Mucosa of stomach (tissue), 1 donor: ENCODE measurements around the gene SF3A1.

Source experiments
- H3K27me3 ChIP-seq: one replicate; pipeline ENCODE4 v1.7.0; 2013; ENCODE audit warnings: mild to moderate bottlenecking, low read length; ENCODE audit not compliant: control insufficient read depth, insufficient read depth
- H3K36me3 ChIP-seq: one replicate; pipeline ENCODE4 v1.7.0; 2013; ENCODE audit warnings: low read length; ENCODE audit not compliant: control insufficient read depth, insufficient read depth
- H3K4me1 ChIP-seq: one replicate; pipeline ENCODE4 v1.7.0; 2013; ENCODE audit warnings: mild to moderate bottlenecking, low read length; ENCODE audit not compliant: control insufficient read depth, insufficient read depth
- H3K4me3 ChIP-seq: one replicate; pipeline ENCODE4 v1.7.0; 2013; ENCODE audit warnings: low read length
- H3K9ac ChIP-seq: one replicate; pipeline ENCODE4 v1.7.0; 2013; ENCODE audit warnings: mild to moderate bottlenecking, low read length, moderate library complexity
- H3K9me3 ChIP-seq: one replicate; pipeline ENCODE4 v1.7.0; 2013; ENCODE audit warnings: mild to moderate bottlenecking, low read length, moderate library complexity; ENCODE audit not compliant: control insufficient read depth
- donor health status: Pancreatic carcinoma.

Gene SF3A1

DNA sequence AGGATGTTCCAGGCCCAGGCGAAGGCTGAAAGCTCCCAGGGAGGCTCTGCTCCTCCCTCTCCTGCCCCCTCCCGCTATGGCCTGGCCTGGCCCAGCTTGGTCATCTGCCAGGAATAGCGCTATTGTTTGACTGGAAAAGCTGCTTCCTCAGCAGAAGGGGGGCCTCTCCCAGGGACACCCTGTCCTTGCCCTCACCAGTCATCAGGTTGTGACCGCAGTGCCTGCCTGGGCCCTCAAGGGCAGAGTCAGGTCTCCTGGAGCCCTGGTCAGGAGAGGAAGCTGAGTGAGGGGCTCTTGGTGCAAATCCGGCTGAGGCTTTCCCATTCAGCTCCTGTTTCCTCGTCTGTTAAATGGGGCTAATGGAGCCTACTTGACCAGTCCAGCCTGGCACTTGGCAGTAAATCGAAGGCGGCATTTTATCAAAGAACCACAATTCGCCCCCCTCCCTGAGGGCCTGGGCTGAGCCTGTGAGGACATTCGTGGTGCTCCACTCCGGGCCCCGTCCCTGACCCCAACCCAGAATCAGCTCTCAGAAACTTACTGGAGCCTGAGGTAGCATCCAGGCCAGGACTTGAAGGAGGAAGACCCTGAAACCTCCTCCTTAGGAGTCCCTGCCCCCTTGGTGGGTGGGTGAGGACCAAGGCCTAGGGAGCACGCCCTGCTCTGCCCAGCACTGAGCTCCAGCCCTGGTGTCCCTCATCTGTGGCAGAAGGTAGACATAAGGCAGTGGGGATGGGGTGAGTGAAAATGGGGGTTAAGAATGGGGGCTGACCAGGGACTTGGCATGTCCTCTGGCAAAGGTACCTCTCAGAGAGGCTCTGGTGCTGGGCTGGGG is 65.4 kb downstream of the SF3A1 start:
- Histone ChIP-seq H3K4me1 (peaks cover 34% of the 10 kb centered on the region), H3K36me3 (peaks cover 17% of the 10 kb centered on the region), H3K9me3 (no peaks in the 10 kb centered on the region), H3K9ac (peak overlapping the region; percentile 59), H3K27me3 (no peaks in the 10 kb centered on the region), H3K4me3 (no peak overlapping the region)

DNA sequence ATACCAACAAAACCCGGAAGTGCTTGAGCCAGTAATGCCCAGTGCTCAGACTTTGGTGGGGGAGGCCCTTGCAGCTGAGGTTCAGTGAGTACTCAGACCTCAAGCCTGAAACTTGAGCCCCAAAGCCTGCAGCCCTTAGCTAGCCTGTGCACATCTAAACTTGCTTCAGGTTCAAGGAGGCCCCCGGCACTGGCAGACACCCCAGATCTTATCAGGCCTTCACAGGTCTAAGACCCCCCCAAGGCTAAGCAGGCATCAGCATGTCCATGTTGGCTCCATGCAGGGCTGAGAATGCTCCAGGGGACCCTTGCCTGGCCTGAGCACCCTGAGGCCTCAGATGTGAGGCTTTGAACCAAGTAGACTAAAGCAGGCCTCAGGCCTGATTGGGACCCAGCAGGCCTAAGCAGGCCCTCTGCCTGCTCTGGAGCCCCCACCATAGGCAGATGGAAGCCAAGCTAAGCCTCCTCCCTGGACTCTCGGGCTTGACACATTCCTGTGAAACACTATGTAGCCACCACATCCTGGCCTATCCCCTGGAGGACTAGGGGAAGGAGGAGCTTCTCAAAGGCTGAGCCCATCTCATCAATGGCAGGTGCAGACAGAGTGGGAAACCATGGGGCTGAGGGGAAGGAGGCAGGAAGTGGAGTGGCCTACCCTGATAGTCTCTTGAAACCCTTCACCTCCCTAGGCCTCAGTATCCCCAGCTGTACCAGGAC is 66.2 kb downstream of the SF3A1 start:
- H3K4me3 ChIP-seq, result no peak overlapping the region
- no peaks in the 10 kb centered on the region for H3K27me3 ChIP-seq
- peaks cover 34% of the 10 kb centered on the region for H3K4me1 ChIP-seq
- peak overlapping the region; percentile 59 for H3K9ac ChIP-seq
- H3K9me3 ChIP-seq, result no peaks in the 10 kb centered on the region
- H3K36me3 ChIP-seq, result peaks cover 10% of the 10 kb centered on the region

DNA sequence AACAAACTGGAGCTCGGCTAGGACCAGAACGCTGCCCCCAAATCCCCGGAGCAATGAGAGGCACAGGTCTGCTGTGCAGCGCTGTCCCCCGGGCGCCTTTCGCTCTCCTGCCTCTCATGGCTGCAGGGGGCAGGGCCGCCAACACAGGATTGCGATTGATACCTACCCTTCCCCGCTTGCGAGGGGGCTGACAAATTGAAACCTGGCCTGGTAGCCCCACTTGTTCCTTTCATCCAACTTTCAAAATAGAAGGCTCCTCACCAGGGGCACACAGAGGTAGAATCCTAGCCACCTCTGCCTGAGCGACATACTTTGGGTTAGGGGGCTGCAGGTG is 66.7 kb downstream of the SF3A1 start:
- Histone ChIP-seq H3K9me3 (no peaks in the 10 kb centered on the region), H3K4me1 (peaks cover 34% of the 10 kb centered on the region), H3K4me3 (no peak overlapping the region), H3K27me3 (no peaks in the 10 kb centered on the region), H3K9ac (peak overlapping the region; percentile 59), H3K36me3 (peaks cover 10% of the 10 kb centered on the region)

DNA sequence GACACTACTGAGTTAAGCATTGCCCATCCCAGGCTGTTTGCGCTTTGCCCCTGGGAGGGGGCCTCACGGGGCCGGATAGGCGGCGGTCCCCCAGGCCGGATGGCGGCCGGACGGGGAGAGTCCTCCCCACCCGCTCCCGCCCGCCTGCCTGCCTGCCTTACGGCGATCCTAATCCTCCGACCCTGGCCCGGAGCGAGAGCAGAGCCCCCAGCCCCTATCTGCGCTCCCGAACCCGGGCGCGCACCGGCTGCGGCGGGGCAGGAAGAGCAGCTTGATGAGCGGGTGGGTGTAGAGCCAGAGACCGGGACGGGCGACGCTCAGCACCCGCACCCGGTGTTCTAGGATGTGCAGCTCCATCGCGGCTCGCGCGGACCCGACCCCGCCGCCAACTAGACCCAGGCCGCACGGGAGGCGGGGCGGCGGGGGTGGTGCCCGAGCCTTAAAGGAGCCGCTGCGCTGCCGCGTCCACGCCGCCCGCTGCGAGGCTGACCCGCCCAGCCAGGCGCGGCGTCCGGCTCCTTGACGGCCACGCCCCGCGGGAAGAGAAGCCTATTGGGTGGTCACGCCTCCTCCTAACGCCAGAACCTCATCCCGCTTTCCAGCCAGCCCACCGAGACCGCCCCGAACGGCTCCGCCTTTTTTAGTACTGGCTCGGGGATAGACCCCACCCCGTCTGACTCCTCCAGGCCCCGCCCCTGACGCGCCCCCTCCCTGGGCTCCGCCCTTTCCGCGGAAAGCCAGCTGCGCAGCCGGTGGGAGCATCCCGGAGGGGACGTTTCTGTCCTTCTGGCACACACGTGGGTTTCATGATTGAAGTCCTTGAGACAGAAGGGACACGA is 67.3 kb downstream of the SF3A1 start, which contains the start of gene CASTOR1:
Gene CASTOR1, minus strand, starts transcription at position 365 of the 839 bp plus-strand sequence. Its CDS starts 8 bp downstream, at position 357.
- H3K27me3 ChIP-seq, result no peaks in the 10 kb centered on the region
- H3K4me1 ChIP-seq, result peaks cover 34% of the 10 kb centered on the region
- H3K36me3 ChIP-seq, result peaks cover 10% of the 10 kb centered on the region

DNA sequence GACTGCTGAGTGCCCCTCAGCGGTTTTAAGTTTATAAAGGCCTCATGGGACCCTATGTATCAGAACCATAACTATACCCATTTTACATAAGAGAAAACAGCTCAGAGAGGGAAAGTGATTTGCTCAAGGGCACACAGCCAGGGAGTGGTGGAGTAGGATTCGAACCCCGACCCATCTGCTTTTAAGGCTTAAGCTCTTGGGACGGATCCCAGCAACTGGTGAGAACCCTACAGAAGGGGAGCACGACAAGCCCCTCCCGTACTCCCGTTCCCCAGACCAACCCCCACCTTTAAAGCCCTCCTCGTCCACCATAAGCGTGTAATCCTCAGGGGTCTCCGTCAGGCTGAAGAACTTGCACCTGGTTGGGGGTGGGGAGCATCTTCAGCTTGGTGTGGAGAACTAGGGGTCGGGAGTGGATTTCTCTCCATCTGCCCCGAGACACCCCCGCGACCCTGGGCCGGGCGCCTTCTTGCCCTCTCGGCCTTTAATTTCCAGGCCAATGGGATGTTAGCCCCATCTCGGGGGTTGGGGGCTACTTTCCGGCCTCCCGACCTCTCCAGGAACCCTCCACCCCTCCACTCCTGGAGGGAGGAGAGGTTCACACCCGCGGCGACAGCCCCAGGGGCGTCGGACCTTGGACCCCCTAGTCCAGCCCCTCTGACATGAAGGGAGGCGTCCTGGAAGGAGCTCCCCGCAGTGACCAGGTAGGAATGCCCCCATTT is 68.1 kb downstream of the SF3A1 start:
- H3K27me3 ChIP-seq, result no peaks in the 10 kb centered on the region
- no peaks in the 10 kb centered on the region for H3K9me3 ChIP-seq
- peak overlapping the region; percentile 69 for H3K9ac ChIP-seq
- peaks cover 34% of the 10 kb centered on the region for H3K4me1 ChIP-seq
- H3K36me3 ChIP-seq, result peaks cover 9% of the 10 kb centered on the region
- peak overlapping the region; percentile 43 for H3K4me3 ChIP-seq

More for the DNA sequence above, 67.3 kb downstream of the SF3A1 start, which contains the start of gene CASTOR1:
- Histone ChIP-seq H3K4me3 (peak within 1 kb of the TSS; percentile 43), H3K9me3 (no peaks in the 10 kb centered on the region), H3K9ac (peak within 1 kb of the TSS; percentile 69)

DNA sequence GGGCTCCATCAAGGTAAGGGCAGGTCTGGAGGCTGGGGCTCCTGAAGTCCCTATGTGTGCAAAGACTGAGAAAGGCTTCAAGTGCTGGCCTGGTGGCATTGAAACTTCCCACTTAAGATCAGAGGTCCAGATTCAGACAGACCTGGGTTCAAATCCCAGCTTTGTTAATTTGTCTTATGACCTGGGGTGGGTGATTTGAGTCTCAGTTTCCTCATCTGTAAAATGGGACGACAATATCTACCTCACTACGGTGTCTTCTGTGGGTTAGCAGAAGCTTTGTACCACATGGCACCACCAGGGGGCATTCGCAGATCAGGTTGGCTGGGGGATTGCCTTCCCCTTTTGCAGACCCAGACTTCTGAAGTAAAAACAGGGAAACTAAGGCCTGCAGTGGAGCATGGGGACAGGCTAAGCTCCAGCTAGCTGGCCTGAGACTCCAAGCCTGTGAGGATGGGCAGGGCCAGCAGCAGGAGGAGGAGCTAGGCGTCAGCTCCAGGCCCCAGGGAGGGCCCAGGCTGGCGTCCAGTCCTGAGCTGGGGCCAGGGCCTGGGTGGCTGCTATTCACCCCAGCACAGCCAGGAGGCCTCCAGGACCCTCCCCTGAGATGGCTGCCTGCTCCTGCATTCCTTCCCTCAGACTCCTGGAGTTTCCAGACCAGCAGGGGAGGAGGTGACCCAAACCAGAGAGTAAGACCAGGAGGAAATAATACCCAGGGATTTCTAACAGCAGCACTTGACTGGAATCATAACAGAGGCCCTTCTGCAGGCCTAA is 68.9 kb downstream of the SF3A1 start:
- Histone ChIP-seq H3K9me3 (no peaks in the 10 kb centered on the region), H3K9ac (peak overlapping the region; percentile 69), H3K4me3 (peak overlapping the region; percentile 43), H3K36me3 (peaks cover 2% of the 10 kb centered on the region), H3K27me3 (no peaks in the 10 kb centered on the region), H3K4me1 (peaks cover 34% of the 10 kb centered on the region)

DNA sequence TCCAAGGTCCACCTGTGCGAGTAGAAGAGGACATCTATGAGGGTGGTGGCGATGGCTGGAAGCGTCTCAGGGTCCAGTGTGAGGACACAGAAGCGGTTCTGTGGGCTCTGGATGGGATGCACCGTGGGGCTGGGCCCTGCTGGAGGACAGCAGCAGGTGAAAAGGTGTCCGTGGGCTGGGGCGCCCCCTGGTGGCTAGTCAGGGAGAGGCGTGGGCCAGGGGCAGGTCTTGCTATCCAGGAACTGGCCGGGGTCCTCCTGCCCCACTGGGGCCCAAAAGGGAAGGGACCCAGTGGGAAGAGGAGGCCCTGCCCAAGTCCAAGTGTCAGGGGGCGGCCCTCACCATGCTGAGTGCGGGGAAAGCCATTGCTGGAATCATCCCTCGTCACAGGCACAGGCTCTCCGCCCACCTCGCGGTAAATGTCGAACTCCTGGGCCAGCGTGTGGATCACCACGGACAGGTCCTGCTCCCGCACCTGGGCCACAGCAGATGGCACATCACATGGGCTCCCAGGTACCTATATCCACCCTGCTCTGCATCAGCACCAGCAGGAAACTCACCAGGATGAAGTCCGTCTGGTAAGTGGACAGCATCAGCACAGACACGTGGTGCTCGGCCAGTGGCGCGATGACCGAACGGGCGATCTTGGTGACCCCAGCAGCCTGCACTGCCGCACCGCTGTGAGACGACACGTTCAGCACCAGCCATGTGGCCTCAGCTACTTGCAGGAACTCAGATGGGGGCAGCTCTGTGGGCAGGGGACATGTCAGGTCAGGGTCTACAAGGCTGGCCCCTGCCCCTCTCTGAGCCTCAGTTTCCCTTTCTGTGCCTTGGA is 69.7 kb downstream of the SF3A1 start:
- Histone ChIP-seq H3K9ac (no peak overlapping the region), H3K27me3 (no peaks in the 10 kb centered on the region), H3K9me3 (no peaks in the 10 kb centered on the region), H3K4me3 (no peak overlapping the region), H3K36me3 (no peaks in the 10 kb centered on the region), H3K4me1 (peaks cover 34% of the 10 kb centered on the region)

DNA sequence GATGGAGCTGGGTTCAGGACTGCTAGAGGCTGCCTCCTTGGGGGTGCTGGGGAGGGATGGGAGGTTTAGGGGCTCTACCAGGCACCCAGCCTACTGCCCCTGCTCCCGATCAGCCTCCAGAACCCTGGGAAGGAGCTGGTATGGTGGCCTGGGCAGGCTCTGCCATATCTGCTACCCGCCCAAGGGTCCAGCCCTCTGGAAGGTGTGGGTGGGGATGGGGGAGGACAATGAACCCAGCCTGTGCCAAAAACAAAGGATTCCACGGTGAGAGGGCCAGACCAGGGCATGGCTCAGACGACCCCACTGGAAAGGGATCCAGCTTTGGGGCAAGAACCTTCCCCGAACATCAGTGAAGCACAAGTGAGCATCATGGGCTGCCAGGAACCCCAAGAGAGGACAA is 70.4 kb downstream of the SF3A1 start:
- H3K36me3 ChIP-seq, result no peaks in the 10 kb centered on the region
- H3K4me1 ChIP-seq, result peaks cover 30% of the 10 kb centered on the region
- H3K9ac ChIP-seq, result no peak overlapping the region
- no peaks in the 10 kb centered on the region for H3K9me3 ChIP-seq
- H3K27me3 ChIP-seq, result no peaks in the 10 kb centered on the region
- H3K4me3 ChIP-seq, result no peak overlapping the region

DNA sequence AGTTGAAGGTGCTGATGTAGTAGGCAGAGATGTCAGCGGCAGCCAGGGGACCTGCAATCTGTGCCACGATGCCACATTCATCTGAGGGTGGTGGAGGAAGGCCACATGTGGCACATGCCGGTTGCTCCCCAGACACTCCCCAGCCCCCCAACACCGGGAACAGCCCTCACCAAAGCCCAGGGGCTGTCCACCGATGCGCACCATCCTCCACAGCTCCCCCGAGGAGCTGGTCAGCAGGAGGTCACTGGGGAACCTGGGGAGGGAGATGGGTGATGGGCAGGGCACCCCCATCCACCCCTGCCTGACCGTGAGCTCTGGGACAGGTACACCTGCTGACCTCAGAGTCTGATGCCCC is 70.9 kb downstream of the SF3A1 start:
- H3K27me3 ChIP-seq, result no peaks in the 10 kb centered on the region
- no peaks in the 10 kb centered on the region for H3K36me3 ChIP-seq
- H3K4me1 ChIP-seq, result peaks cover 25% of the 10 kb centered on the region
- H3K9ac ChIP-seq, result no peak overlapping the region
- no peaks in the 10 kb centered on the region for H3K9me3 ChIP-seq
- H3K4me3 ChIP-seq, result no peak overlapping the region

DNA sequence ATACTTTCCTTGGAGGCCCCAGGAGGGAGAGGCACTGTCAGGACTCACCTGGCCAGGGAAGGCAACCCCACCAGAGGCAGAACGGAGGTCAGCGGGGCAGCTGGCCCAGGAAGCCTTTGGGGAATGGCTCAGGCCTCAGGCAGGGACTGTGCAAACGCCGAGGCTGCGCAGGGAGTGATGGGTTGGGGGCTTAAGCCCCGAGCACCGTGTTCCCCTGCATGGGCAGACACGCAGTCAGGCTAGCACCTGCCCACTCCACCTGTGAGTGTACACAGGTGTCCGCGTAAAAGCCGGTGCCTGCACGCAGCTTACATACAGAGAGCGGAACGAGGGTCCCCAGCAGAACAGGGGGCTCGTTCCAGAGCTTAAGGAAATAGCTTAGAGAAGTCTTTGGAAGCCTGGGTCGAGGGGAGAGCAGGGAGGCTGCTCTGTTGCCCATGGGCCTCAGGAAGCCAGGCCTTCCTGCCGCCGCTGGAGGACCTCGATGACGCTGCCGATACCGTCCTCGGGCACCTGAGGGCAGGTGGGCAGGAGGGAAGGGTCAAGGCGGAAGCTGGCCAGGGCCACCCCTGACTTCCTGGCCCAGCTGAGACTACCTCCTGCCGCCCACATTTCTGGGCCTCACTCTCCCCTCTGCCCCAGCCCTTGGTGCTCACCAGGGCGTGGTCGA is 71.4 kb downstream of the SF3A1 start:
- Histone ChIP-seq H3K27me3 (no peaks in the 10 kb centered on the region), H3K4me1 (peaks cover 20% of the 10 kb centered on the region), H3K4me3 (no peak overlapping the region), H3K9ac (no peak overlapping the region), H3K9me3 (no peaks in the 10 kb centered on the region), H3K36me3 (no peaks in the 10 kb centered on the region)
